ENCODE results near the gene AP3S1.

GRCh38 chr5:115841382-115842088 lies at the start of gene AP3S1, which contains the start of gene ATG12:
- TF ChIP-seq CTCF (IDR thresholded peaks at IDR 0.05): peak in 1 of 6 experiments; percentile 1
- TF ChIP-seq POLR2A (IDR thresholded peaks at IDR 0.05): peak; percentile 63 to 91
